Peyer's patch (tissue), 4 donors: Measurements from ENCODE around the gene PLEKHA7.

Experiments used
- CTCF ChIP-seq, 6 experiments: fragments of 450-650 bp in 4 of 6; fragments of 200-600 bp in 2 of 6; sonication (generic) in 1 of 6; IDR thresholded peaks; one replicate each; pipeline ENCODE4 v1.5.1; 2017 to 2019; ENCODE audit warnings: antibody characterized with exemption in 6 of 6, mild to moderate bottlenecking in 3 of 6, moderate library complexity in 1 of 6
- POLR2A ChIP-seq, 2 donors: fragments of 450-650 bp; IDR thresholded peaks; one replicate each; pipeline ENCODE4 v1.5.1; 2017; ENCODE audit warnings: antibody characterized with exemption in 2 of 2, mild to moderate bottlenecking in 2 of 2, moderate library complexity in 2 of 2

GRCh38 chr11:16893456-16894066, 120.7 kb downstream of the PLEKHA7 start:
- TF ChIP-seq POLR2A (IDR thresholded peaks at IDR 0.05), result no peak
- no peak for TF ChIP-seq CTCF (IDR thresholded peaks at IDR 0.05)
